ENCODE data around the gene OTOP3.
"Not testable (repeated sequence)": the region's sequence is repeated elsewhere in the genome, so short reads cannot be mapped to it uniquely, and the experiment has no call there.

OTOP3 gene

DNA sequence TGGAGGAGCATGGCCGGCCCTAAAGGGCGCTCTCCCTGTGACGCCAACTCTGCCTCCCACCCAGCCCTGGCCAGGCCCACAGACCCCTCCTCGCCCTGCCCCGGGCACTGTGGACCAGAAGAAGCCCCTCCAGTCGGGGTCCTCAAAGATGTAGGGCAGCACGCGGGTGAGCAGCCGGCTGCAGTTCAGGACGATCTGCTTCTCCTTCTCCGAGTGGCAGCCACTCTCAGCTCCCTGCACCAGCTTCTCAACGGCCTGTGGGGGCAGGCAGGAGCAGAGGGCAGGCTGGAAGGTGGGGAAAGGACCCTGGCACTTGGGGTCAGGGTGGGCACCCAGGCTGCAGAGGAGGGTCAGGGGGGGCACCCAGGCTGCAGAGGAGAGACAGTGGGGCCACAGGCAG lies 28.0 kb downstream of the OTOP3 start:
- DNase-seq: no peak

- no peak for DNase-seq
Measured at GRCh38 chr17:74964246-74964761, 28.6 kb downstream of the OTOP3 start.

DNA sequence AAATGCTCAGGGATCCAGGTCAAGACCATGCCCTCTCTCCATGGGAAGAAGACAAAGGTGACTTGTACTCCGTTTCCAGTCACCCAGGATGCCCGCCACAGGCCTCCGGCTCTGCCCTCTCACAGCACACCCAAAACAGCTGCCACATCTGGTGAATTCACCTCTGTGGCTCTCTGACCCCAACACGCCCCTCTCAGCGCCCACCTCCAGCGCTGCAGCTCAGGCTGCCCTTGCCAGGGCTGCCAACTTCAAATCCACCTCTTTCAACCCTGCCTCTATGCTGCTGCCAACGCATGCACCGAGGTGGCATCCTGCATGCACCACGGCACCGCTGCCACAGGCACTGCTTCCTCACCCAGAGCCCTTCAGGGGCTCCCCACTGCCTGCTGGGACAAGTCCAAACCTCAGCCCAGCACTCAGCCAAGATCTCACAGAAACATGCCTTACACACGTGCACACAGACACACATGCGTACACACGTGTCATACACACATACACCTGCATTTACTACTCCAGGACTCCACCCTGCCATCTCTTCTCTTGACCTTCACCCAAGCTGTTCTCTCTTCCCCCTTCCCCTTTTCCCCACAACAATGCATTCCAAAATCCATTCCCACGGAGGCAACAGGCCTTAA lies 29.4 kb downstream of the OTOP3 start:
- DNase-seq: no peak

DNA sequence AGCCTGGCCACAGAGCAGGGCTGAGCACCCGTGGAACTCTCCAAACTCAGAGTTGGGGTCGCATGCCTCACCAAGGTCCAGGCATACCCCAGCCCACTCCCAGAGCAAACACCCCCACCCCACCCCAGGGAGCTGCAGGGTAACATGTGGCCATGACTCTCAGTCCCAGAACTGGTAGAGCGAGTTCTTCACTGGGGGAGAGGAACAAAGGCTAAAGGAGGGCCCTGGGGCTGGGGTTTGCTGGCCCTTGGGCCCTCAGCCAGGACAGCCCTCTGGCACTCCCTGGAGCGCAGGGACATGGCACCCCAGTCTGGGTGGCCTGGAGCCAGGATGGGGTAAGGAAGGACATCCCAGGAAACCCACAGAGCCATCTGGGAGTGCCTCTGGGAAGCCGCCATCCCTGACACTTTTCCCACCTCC lies 32.7 kb downstream of the OTOP3 start:
- DNase-seq: no peak

GRCh38 chr17:74969501-74969900 lies 33.8 kb downstream of the OTOP3 start:
- not testable (repeated sequence) for DNase-seq

DNA sequence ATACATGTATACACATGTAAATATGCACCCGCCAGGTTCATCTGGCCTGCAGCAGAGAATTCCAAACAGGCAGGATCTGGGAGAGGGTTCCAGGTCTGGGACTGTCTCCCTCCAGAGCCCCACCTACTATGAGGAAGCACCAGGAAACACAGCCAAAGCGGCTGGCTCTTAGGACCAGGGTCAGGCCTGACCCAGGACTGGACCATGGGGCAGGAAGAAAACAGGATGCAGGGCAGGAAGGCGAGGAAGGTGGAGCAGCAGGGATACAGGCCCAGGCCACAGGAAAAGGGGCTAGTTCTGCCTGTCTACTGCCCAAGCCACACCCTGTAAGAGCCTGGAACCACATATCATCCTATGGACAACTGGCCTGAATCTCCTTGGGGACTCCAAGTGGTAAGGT lies 34.7 kb downstream of the OTOP3 start:
- no peak for DNase-seq

DNA sequence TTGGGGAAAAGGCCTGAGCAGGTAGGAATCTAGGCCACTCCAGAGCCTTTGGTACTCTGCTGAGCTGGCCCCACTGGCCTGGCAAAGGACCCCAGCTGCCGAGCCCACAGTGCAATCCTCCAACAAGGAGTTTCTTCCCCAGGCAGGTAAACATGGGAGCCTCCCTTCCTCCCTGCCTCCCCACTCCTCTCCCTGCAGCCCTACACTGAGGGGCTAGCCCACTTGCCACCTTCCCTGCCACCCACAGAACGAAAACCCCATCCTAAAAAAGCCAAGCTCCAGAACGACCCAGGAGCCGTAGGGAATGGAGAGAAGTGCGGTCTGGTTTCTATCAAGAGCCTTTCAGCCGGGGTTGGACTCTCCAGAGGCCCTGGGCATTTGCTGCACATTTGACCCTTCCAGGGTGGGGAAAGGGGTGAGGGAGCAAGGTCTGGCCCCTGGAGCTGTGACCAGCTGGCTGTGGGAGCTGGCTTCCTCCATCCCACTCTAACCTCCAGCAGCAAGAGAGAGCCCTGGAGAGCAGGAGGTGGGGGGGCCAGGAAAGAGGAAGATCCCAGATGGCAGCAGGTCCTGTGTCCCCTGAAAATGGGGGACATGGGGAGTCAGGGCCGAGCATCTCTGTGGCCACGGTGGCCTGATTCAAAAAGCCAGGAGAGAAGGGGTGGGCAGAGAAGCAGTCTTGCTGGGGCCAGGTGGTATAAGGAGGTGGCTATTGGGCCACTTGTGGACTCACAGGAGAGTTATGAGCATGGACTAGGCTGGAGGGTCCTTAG lies 35.6 kb downstream of the OTOP3 start:
- DNase-seq: no peak

DNA sequence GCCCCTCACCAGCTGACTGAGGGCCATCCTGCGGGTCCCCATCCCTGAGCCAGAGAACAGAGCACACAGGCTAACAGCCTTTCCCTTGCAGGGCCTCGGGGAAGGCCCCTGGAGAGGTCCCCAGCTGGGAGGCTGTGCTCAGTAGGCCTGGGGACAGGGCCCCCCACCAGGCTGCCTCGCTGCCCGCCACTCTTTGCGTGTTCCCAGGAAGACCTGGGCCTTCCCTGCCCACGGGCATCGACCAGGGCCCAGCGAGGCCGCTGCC lies 36.1 kb downstream of the OTOP3 start:
- DNase-seq: no peak

DNA sequence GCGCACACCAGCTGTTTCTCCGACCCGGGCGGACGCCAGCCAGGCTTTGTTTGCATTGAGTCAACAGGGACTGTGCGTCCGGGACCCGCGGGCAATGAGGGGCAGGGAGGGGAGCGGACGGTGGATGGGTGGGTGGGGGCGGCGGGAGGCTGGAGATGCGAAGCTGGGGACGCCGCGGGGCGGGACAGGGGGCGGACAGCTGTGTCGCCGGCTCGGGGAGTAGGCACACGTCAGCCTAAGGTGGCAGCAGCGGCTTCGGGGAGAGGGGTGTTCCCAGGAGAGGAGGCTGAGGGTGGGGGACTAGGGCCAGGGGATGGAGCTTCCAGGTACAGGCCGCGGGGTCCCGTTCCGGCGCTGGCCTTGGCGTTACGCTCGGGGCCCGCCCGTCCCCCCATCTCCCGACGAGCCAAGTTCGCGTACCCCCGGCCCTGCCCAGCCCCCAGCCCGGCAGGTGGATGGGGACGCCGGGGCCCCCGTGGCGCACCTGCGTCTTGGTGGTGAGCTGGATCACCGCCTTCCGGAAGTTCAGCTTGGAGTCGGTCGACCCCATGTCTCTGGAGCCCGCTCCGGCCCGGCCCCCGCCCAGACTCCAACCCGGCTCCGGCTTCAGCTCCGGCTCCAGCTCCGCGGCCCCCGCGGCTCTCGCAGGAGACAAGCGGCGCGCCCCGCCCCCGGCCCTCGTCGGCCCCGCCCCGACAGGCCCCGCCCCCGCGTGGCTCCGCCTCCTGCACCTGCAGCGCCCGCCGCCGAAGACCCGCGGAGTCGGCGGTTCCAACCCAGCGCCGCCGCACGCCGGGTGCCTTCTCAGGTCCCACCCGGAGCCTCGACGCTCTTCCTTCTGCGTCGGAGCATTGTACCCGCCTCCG lies 36.6 kb downstream of the OTOP3 start, which contains the start of gene HID1:
TSS of gene HID1 (minus strand) at position 653 of the 866 bp plus-strand sequence. CDS start at position 550, 103 bp downstream.
- peak; percentile 27 for DNase-seq

GRCh38 chr17:74972973-74973328 lies 37.3 kb downstream of the OTOP3 start:
- no peak for DNase-seq

DNA sequence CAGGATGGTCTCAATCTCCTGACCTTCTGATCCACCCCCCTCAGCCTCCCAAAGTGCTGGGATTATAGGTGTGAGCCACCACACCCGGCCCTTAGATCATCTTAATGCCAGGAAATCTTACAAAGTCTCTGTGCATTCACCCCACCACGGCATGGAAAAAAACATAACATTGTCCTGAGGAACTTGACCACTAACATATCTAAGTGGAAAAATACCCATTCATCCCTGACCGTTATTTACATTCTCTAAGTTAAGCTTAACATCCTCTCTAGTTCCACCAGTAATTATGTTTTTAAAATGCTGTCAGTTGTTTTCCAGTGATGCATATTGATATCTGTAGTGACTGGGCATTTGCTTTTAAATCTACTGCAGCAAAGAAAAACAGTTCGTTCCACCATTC lies 40.2 kb downstream of the OTOP3 start:
- DNase-seq: no peak

GRCh38 chr17:74977802-74978201 lies 42.1 kb downstream of the OTOP3 start:
- no peak for DNase-seq

DNA sequence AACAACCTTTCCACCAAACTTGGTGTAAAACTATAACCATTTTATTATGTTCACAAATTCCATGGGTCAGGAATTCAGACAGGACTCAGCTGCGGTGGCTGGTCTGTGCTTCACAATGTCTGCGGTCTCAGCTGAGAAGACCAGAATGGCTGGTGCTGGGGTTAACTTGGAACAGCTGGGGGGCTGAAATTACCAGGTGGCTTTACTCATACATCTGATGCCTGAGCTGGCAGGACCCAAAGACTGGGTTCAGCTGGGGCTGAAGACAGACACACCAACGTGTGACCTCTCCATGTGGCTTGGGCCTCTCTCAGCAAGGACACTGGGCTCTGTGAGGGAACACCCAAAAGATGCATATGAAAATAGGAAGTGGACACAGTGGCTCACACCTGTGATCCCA lies 42.5 kb downstream of the OTOP3 start:
- no peak for DNase-seq

- no peak for DNase-seq
Measured at GRCh38 chr17:74979408-74980146, 43.9 kb downstream of the OTOP3 start.

- DNase-seq: no peak
Measured at GRCh38 chr17:74981318-74981978, 45.8 kb downstream of the OTOP3 start.

GRCh38 chr17:74981979-74982662 lies 46.4 kb downstream of the OTOP3 start:
- no peak for DNase-seq

GRCh38 chr17:74982663-74983313 lies 47.1 kb downstream of the OTOP3 start:
- not testable (repeated sequence) for DNase-seq

GRCh38 chr17:74986206-74986576 lies 50.5 kb downstream of the OTOP3 start:
- DNase-seq: no peak

- DNase-seq: peak; percentile 75
Measured at GRCh38 chr17:74987418-74987908, 51.8 kb downstream of the OTOP3 start, which contains the start of gene CDR2L. TSS of gene CDR2L (plus strand) at chr17:74987632. CDS start at chr17:74988044, 412 bp downstream.

GRCh38 chr17:74987909-74988711 lies 52.4 kb downstream of the OTOP3 start:
- DNase-seq: no peak

Data from NCI-H1048 (cell line).